ENCODE results near the gene CSNK2B.

The CSNK2B gene

DNA sequence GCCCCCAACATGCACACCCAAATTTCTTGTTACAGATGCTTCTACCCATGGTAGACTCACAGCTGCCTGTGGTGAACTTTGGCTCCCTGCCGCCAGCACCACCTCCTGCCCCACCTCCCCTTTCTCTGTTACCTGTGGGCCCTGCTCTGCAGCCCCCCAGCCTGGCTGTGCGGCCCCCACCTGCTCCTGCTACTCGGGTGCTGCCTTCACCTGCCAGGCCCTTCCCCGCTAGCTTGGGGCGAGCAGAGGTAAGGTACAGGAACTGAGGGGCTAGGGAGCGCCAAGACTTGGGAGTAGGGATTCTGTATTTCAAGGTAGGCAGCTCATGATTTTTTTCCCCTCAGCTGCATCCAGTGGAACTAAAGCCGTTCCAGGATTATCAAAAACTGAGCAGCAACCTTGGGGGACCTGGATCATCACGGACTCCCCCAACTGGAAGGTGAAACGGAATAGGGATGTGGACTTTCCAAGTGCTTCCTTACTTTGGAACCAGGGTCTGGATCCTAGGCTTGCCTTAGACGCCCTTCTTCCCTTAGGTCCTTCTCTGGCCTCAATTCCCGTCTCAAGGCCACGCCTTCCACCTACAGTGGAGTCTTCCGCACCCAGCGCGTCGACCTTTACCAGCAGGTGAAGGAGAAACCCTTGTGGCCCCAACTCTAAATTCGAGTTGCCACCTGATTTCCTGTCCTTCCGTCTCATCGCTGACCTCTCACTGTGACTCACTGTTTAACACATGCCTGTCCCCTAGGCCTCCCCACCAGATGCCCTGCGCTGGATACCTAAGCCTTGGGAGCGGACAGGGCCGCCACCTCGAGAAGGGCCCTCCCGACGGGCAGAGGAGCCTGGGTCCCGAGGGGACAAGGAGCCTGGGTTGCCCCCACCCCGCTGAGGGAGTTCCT lies 28.9 kb upstream of the CSNK2B start:
- no peak for DNase-seq (ENCODE audit: low read depth)

DNA sequence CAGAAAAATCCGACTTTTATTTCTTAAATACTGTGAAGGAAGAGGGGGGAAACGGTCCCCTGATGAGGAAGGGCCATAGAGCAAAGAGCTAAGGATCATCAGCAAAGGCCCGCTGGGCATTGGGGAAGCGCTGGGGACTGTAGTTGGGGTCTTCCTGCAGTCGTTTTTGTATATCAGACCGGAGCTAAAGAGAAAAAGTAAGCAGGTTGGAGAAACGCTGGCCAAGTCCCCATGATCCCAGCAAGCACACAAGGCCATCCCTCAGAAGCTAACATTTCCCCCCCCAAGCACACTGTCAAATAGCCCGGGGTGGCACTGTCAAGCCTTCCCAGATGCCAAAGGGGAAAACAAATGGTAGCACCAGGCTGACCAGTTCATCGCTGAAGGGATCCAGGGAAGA lies 26.8 kb upstream of the CSNK2B start:
- DNase-seq (ENCODE audit: low read depth), result no peak

DNA sequence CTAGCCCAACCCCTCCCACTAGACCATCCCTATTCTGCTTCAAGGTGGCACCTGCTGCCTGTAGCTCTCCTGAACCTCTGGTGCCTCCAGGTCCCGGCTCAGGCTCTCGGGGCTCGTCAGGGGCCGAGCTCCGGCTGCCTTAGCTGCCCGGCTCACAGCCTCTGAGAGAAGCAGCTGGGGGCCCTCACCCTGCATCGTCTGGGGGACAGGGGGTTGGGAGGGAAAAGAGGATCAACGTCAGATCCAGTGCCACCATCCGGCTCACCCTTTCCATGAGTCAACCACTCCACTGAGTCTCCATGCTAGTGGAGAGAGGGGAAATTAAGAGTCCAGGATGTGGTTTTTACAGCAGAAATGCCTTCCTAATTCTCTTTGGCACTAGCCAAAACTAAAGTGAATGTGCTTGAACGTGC lies 26.4 kb upstream of the CSNK2B start:
- DNase-seq (ENCODE audit: low read depth), result no peak

- no peak for DNase-seq (ENCODE audit: low read depth)
Measured at GRCh38 chr6:31640612-31641011, 25.3 kb upstream of the CSNK2B start.

- DNase-seq (ENCODE audit: low read depth), result no peak
Measured at GRCh38 chr6:31641370-31641769, 24.5 kb upstream of the CSNK2B start.

DNA sequence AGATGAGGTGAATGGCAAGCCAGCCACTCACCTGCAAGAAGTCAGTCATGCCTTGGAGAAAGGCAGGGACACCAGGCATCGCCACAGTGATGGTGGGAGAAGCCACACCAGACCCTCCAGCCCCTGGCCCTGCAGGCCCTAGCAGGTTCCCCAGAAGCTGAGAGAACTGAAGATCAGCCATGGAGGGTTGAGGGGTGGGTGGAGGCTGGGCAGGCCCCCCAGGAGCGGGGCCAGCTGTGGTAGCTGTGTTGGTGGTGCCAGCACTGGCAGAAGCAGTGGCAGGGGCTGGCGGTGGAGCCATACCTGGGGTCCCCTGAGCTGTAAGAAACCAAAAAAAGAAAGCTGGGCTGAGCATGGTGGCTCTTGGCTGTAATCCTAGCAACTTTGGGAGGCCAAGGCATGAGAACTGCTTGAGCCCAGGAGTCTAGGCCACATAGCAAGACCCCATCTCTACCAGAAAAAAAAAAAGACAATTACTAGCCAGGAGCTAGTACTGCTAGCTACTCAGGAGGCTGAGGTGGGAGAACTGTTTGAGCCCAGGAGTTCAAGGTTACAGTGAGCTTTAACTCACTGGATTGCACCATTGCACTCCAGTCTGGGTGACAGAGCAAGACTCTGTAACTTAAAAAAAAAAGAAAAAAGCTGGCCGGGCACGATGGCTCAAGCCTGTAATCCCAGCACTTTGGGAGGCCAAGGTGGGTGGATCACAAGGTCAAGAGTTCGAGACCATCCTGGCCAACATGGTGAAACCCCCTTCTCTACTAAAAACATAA lies 22.9 kb upstream of the CSNK2B start:
- no peak for DNase-seq (ENCODE audit: low read depth)

- no peak for DNase-seq (ENCODE audit: low read depth)
Measured at GRCh38 chr6:31643818-31644454, 21.9 kb upstream of the CSNK2B start.

- no peak for DNase-seq (ENCODE audit: low read depth)
Measured at GRCh38 chr6:31645325-31645724, 20.6 kb upstream of the CSNK2B start.

GRCh38 chr6:31651602-31652191 lies 14.2 kb upstream of the CSNK2B start:
- DNase-seq (ENCODE audit: low read depth), result peak; percentile 54

GRCh38 chr6:31652925-31653724 lies 12.8 kb upstream of the CSNK2B start:
- DNase-seq (ENCODE audit: low read depth), result peak; percentile 85

GRCh38 chr6:31654574-31655348 lies 11.1 kb upstream of the CSNK2B start:
- no peak for DNase-seq (ENCODE audit: low read depth)

DNA sequence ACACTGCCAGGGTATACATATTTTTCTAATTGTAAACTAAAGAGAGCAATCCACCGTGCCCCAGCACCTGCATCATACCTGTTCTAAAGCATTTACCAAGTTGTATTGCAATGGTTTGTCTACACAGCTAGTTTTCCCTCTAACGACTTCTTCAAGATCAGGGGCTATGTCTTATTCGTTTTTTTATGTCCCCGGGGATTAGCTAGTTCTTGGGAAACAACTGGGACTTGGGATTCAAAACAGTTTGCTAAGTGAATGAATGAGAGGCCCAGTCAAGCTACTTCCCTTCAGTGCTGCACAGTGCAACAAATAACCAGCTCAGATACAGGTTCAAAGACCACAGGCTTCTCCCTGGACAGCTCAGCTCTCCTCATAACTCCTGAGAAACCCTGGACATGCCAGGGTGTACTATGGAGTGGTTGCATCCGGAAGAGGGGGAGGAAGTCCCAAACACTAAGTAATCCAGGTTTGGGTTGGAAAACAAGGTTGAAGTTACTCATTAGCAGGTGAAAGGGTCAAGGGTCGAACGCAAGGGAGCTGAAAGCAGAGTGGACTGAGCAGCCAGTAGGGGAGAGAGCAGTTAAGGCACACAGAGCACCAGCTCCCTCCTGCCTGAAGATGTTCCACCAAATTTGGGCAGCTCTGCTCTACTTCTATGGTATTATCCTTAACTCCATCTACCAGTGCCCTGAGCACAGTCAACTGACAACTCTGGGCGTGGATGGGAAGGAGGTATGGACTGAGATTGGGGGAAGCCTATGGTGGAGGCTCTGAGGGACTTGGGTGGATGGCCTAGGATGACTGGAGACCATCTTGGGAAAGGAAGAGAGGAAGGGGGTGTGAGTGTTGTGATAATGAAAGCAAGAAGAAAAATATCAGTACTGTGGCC lies 10.3 kb upstream of the CSNK2B start, which contains the start of gene APOM:
TSS of gene APOM (plus strand) at position 546 of the 889 bp plus-strand sequence. CDS start at position 619, 73 bp downstream.
- no peak for DNase-seq (ENCODE audit: low read depth)

DNA sequence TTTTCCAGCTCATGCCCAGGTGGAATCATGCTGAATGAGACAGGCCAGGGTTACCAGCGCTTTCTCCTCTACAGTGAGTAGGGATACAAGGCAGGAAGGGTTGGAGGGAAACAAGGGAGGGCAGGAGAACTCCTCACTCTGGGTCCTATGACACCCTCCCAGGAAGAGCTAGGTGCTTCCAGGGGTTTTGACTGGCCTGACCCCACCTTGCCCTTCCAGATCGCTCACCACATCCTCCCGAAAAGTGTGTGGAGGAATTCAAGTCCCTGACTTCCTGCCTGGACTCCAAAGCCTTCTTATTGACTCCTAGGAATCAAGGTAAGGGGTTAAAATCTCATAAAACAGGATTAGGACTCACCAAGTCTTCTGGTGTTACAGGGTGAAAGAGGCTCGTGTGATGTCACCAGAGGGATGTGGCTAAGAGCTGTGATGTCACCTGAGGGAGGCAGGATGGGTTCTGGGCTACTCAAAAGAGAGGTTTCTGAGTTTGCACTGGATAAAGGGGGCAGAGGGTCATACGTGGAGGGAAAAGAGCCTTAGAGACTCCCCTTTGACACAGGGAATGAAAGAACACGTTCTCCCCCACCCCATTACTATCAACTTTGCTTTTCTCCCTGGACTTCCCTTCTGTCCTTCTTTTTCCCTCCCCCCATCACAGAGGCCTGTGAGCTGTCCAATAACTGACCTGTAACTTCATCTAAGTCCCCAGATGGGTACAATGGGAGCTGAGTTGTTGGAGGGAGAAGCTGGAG lies 8.3 kb upstream of the CSNK2B start:
- no peak for DNase-seq (ENCODE audit: low read depth)

GRCh38 chr6:31658158-31658688 lies 7.7 kb upstream of the CSNK2B start:
- DNase-seq (ENCODE audit: low read depth), result no peak

- no peak for DNase-seq (ENCODE audit: low read depth)
Measured at GRCh38 chr6:31658983-31659648, 6.8 kb upstream of the CSNK2B start.

GRCh38 chr6:31659649-31660380 lies 6.1 kb upstream of the CSNK2B start:
- DNase-seq (ENCODE audit: low read depth), result no peak

Data from fibroblast of the conjunctiva (primary cell).